ENCODE results near the gene RABGGTA. TPM values are rescaled to one million over a fixed set of nuclear protein-coding genes. Genes with fewer than 3 reads are reported as not detected.
A peak's percentile ranks its signal among the peaks of the same experiment; 100 is the strongest.

RABGGTA gene
- total and polyA plus RNA-seq, 10 of the 15 experiments (the other 5 are each of a cell fraction or from before 2014, with no cell fraction given) = 19.1 to 75.6 (median 46.9) TPM

GRCh38 chr14:24232121-24232644 is 39.2 kb downstream of the RABGGTA start, which contains the start of gene NEDD8 (continued):
- TF ChIP-seq CEBPZ (IDR thresholded peaks at IDR 0.05; ENCODE audit: low read depth, low read length) (no peak), HDAC2 (IDR thresholded peaks at IDR 0.05) (no peak), MXI1 (IDR thresholded peaks at IDR 0.05; ENCODE audit: low read depth, low read length) (no peak), YBX1 (IDR thresholded peaks at IDR 0.05) (no peak), RELB (IDR thresholded peaks at IDR 0.05; ENCODE audit: low read depth) (no peak), ASH2L (IDR thresholded peaks at IDR 0.05; ENCODE audit: borderline replicate concordance, low read depth) (no peak), E2F4 (IDR thresholded peaks at IDR 0.05; ENCODE audit: low read depth, low read length) (no peak), FOXK2 (IDR thresholded peaks at IDR 0.05) (no peak; the same call in 1 of the 2 replicates), SRF (IDR thresholded peaks at IDR 0.05; ENCODE audit: low read depth in 2 of 2, low read length in 2 of 2) (no peak), NFYB (IDR thresholded peaks at IDR 0.05; ENCODE audit: insufficient read depth, low read depth, low read length) (no peak), CBX3 (IDR thresholded peaks at IDR 0.05; ENCODE audit: borderline replicate concordance, low read depth) (no peak), ZZZ3 (IDR thresholded peaks at IDR 0.05; ENCODE audit: control insufficient read depth, insufficient read length, low read depth) (no peak), POU2F2 (IDR thresholded peaks at IDR 0.05; ENCODE audit: borderline replicate concordance, low read depth, low read length) (no peak), RAD21 (IDR thresholded peaks at IDR 0.05; ENCODE audit: insufficient read depth, low read depth, low read length) (no peak)
- TF ChIP-seq, protein P1, sequence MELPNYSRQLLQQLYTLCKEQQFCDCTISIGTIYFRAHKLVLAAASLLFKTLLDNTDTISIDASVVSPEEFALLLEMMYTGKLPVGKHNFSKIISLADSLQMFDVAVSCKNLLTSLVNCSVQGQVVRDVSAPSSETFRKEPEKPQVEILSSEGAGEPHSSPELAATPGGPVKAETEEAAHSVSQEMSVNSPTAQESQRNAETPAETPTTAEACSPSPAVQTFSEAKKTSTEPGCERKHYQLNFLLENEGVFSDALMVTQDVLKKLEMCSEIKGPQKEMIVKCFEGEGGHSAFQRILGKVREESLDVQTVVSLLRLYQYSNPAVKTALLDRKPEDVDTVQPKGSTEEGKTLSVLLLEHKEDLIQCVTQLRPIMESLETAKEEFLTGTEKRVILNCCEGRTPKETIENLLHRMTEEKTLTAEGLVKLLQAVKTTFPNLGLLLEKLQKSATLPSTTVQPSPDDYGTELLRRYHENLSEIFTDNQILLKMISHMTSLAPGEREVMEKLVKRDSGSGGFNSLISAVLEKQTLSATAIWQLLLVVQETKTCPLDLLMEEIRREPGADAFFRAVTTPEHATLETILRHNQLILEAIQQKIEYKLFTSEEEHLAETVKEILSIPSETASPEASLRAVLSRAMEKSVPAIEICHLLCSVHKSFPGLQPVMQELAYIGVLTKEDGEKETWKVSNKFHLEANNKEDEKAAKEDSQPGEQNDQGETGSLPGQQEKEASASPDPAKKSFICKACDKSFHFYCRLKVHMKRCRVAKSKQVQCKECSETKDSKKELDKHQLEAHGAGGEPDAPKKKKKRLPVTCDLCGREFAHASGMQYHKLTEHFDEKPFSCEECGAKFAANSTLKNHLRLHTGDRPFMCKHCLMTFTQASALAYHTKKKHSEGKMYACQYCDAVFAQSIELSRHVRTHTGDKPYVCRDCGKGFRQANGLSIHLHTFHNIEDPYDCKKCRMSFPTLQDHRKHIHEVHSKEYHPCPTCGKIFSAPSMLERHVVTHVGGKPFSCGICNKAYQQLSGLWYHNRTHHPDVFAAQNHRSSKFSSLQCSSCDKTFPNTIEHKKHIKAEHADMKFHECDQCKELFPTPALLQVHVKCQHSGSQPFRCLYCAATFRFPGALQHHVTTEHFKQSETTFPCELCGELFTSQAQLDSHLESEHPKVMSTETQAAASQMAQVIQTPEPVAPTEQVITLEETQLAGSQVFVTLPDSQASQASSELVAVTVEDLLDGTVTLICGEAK (IDR thresholded peaks at IDR 0.05; ENCODE audit: borderline replicate concordance) = peak; percentile 94; the same call in 1 of the 2 replicates
- TF ChIP-seq, protein P2, sequence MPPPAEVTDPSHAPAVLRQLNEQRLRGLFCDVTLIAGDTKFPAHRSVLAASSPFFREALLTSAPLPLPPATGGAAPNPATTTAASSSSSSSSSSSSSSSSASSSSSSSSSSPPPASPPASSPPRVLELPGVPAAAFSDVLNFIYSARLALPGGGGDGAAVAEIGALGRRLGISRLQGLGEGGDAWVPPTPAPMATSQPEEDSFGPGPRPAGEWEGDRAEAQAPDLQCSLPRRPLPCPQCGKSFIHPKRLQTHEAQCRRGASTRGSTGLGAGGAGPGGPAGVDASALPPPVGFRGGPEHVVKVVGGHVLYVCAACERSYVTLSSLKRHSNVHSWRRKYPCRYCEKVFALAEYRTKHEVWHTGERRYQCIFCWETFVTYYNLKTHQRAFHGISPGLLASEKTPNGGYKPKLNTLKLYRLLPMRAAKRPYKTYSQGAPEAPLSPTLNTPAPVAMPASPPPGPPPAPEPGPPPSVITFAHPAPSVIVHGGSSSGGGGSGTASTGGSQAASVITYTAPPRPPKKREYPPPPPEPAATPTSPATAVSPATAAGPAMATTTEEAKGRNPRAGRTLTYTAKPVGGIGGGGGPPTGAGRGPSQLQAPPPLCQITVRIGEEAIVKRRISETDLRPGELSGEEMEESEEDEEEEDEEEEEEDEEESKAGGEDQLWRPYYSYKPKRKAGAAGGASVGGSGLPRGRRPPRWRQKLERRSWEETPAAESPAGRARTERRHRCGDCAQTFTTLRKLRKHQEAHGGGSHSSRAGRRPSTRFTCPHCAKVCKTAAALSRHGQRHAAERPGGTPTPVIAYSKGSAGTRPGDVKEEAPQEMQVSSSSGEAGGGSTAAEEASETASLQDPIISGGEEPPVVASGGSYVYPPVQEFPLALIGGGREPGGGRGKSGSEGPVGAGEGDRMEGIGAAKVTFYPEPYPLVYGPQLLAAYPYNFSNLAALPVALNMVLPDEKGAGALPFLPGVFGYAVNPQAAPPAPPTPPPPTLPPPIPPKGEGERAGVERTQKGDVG (CRISPR knock-in tag; IDR thresholded peaks at IDR 0.05) = no peak

Measured in GM12878 (cell line).